ENCODE results near the gene RAD9A. TPM values are rescaled to one million over a fixed set of nuclear protein-coding genes. Genes with fewer than 3 reads are reported as not detected.
A peak's percentile ranks its signal among the peaks of the same experiment; 100 is the strongest.

RAD9A gene
- total RNA-seq, 1 donor from 2014 or later = 49.4 TPM

GRCh38 chr11:67364783-67365722 lies 26.7 kb upstream of the RAD9A start:
- H3K4me3 Mint-ChIP-seq = no peak overlapping the region

GRCh38 chr11:67365736-67366444 lies 25.9 kb upstream of the RAD9A start:
- no peak overlapping the region for H3K4me3 Mint-ChIP-seq
- H3K27me3 Mint-ChIP-seq (ENCODE audit: low read depth) = peaks cover 12% of the 10 kb centered on the region

More at GRCh38 chr11:67364783-67365722, 26.7 kb upstream of the RAD9A start:
- H3K9me3 Mint-ChIP-seq = no peaks in the 10 kb centered on the region
- H3K27me3 Mint-ChIP-seq (ENCODE audit: low read depth) = peaks cover 7% of the 10 kb centered on the region
- H3K27ac Mint-ChIP-seq (ENCODE audit: unreplicated experiment) = no peak overlapping the region
- H3K36me3 Mint-ChIP-seq (ENCODE audit: low read depth) = no peaks in the 10 kb centered on the region
- DNase-seq (ENCODE audit: low read depth, low spot score) = no peak
- H3K4me1 Mint-ChIP-seq = peaks cover 5% of the 10 kb centered on the region
- no peak for TF ChIP-seq CTCF (conservative IDR thresholded peaks at IDR 0.05)

GRCh38 chr11:67366546-67366945 lies 25.2 kb upstream of the RAD9A start:
- no peak for TF ChIP-seq CTCF (conservative IDR thresholded peaks at IDR 0.05)
- no peak for DNase-seq (ENCODE audit: low read depth, low spot score)
- no peak overlapping the region for H3K4me3 Mint-ChIP-seq
- H3K9me3 Mint-ChIP-seq = no peaks in the 10 kb centered on the region
- peaks cover 17% of the 10 kb centered on the region for H3K4me1 Mint-ChIP-seq
- H3K36me3 Mint-ChIP-seq (ENCODE audit: low read depth) = no peaks in the 10 kb centered on the region
- no peak overlapping the region for H3K27ac Mint-ChIP-seq (ENCODE audit: unreplicated experiment)
- H3K27me3 Mint-ChIP-seq (ENCODE audit: low read depth) = peaks cover 17% of the 10 kb centered on the region

More at GRCh38 chr11:67365736-67366444, 25.9 kb upstream of the RAD9A start:
- no peak for TF ChIP-seq CTCF (conservative IDR thresholded peaks at IDR 0.05)
- no peaks in the 10 kb centered on the region for H3K36me3 Mint-ChIP-seq (ENCODE audit: low read depth)
- peak overlapping the region; percentile 52 for H3K27ac Mint-ChIP-seq (ENCODE audit: unreplicated experiment)
- H3K9me3 Mint-ChIP-seq = no peaks in the 10 kb centered on the region
- peaks cover 10% of the 10 kb centered on the region for H3K4me1 Mint-ChIP-seq
- no peak for DNase-seq (ENCODE audit: low read depth, low spot score)

- no peak overlapping the region for H3K4me3 Mint-ChIP-seq
- no peaks in the 10 kb centered on the region for H3K9me3 Mint-ChIP-seq
- no peak for DNase-seq (ENCODE audit: low read depth, low spot score)
- peaks cover 22% of the 10 kb centered on the region for H3K4me1 Mint-ChIP-seq
- H3K27me3 Mint-ChIP-seq (ENCODE audit: low read depth) = peaks cover 22% of the 10 kb centered on the region
- no peak overlapping the region for H3K27ac Mint-ChIP-seq (ENCODE audit: unreplicated experiment)
- TF ChIP-seq CTCF (conservative IDR thresholded peaks at IDR 0.05) = no peak
- H3K36me3 Mint-ChIP-seq (ENCODE audit: low read depth) = no peaks in the 10 kb centered on the region
Measured at GRCh38 chr11:67366961-67367760, 24.6 kb upstream of the RAD9A start.

- peaks cover 22% of the 10 kb centered on the region for H3K4me1 Mint-ChIP-seq
- H3K9me3 Mint-ChIP-seq = no peaks in the 10 kb centered on the region
- no peaks in the 10 kb centered on the region for H3K36me3 Mint-ChIP-seq (ENCODE audit: low read depth)
- H3K27ac Mint-ChIP-seq (ENCODE audit: unreplicated experiment) = no peak overlapping the region
- no peak for DNase-seq (ENCODE audit: low read depth, low spot score)
- H3K4me3 Mint-ChIP-seq = peak overlapping the region; percentile 18
- TF ChIP-seq CTCF (conservative IDR thresholded peaks at IDR 0.05) = no peak
- peaks cover 22% of the 10 kb centered on the region for H3K27me3 Mint-ChIP-seq (ENCODE audit: low read depth)
Measured at GRCh38 chr11:67367761-67368227, 24.0 kb upstream of the RAD9A start.
